CD4-positive, alpha-beta T cell treated with Interleukin-6 at 100 ng/mL for 8 hours (primary cell): ENCODE data around the gene USF1.
"Not testable (repeated sequence)": the region's sequence is repeated elsewhere in the genome, so short reads cannot be mapped to it uniquely, and the experiment has no call there.

Experiments
- DNase-seq: peaks from one replicate; pipeline ENCODE4 v3.0.0-alpha.2; 2020; ENCODE audit warnings: mixed read lengths, low spot score

Gene USF1

DNA sequence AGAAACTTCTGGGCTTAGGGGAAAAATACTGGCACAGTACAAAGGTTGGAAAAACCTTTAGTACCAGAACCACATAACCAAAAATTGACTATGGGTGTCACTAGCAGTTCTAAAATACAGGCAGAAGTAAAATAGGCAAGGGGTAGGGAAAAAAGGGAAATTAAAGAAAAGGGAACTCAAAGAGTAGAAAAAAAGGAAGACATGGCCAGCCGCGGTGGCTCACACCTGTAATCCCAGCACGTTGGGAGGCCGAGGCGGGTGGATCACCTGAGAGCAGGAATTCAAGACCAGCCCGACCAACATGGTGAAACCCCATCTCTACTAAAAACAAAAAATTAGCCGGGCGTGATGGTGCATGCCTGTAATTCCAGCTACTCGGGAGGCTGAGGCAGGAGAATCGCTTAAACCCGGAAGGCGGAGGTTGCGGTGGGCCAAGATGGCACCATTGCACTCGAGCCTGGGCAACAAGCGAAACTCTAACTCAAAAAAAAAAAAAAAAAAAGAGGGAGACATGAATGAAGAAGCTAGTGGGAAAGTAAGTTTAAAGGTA, 26.6 kb downstream of the USF1 start:
- DNase-seq: not testable (repeated sequence)

- no peak for DNase-seq
Measured at GRCh38 chr1:161018631-161018930, 27.2 kb downstream of the USF1 start.

DNA sequence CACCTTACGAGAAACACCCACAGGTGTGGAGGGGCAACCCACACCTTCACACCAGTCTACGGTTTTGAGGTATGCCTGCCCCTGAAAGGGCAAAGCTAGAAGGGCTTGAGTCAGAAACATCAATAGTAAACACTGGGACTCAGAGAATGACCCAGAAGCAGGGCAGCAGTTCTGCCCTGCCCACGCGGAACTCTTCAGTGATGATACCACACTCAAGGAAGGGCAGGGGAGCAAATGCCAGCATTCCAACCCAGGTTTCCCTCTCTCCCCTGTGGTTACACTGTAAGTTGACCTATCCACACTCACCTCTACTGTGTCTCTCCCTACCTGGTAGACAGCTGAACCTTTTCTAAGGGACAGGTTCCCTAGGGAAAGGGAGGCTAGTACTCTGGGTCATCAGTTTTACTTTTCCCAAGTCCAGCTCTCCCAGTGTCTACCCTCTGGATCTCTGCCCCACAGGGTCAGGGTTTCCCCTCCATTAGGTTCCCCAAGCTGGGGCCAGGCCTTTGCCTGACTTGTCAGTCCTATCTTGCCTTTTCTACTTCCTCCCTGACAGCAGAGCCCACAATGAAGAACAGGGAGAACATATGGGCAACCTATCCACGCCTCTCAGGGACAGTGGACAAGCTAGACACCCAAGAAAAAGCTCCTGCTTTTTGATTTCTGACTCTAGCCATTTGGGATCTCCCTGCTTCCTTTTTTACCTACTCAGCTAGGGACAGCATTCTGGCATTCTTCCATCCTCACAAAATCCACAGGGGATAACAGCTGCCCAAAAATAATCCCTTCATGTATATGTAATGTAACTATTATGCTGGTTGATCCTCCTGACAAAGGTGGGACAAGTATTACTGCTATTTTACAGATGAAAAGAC, 27.8 kb downstream of the USF1 start:
- DNase-seq: no peak

DNA sequence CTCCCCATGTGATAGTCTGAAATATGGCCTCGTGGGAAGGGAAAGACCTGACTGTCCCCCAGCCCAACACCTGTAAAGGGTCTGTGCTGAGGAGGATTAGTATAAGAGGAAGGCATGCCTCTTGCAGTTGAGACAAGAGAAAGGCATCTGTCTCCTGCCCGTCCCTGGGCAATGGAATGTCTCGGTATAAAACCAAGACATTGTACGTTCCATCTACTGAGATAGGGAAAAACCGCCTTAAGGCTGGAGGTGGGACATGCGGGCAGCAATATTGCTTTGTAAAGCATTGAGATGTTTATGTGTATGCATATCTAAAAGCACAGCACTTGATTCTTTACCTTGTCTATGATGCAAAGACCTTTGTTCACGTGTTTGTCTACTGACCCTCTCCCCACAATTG, 28.6 kb downstream of the USF1 start:
- not testable (repeated sequence) for DNase-seq

- DNase-seq: not testable (repeated sequence)
Measured at GRCh38 chr1:161016683-161017082, 29.1 kb downstream of the USF1 start.

DNA sequence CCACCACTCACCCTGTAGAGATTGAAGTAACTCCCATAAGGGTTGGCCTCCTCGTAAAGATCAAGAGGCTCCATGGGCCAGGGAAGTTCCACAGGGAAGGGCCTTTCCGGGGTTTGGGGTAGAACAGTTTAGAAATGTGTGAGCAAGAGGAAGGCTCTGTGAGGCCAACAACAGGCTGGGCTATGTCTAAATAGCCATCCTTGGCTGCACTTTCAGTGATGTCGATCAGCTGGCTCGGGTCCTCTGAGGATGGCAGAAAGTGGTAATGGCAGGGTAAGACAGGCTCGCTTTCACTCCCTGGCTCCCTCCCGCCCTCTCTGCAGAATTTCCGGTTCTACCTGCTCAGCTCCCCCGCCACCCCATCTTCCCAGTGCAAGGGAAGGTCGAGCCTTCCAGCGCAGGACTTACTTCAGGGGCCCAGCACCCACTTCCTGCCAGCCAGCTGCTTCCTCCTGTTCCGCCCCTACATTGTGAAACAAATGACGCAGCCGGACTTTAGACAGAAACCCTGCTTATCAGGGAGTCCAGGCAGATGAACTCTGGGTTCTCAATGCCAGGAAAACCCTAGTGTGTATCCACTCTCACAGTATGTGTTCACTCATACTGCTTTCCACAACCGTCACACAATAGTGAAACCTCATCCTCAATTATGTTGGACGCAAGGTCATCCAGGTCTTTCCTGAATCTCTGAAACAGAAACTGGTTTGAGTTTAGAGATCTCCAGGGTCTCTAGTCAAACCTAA, 32.1 kb downstream of the USF1 start:
- peak; percentile 75 for DNase-seq

- no peak for DNase-seq
Measured at GRCh38 chr1:161013131-161013487, 32.7 kb downstream of the USF1 start.

GRCh38 chr1:161012420-161012819, 33.4 kb downstream of the USF1 start:
- DNase-seq: no peak

- DNase-seq: no peak
Measured at GRCh38 chr1:161009602-161010211, 36.1 kb downstream of the USF1 start.

DNA sequence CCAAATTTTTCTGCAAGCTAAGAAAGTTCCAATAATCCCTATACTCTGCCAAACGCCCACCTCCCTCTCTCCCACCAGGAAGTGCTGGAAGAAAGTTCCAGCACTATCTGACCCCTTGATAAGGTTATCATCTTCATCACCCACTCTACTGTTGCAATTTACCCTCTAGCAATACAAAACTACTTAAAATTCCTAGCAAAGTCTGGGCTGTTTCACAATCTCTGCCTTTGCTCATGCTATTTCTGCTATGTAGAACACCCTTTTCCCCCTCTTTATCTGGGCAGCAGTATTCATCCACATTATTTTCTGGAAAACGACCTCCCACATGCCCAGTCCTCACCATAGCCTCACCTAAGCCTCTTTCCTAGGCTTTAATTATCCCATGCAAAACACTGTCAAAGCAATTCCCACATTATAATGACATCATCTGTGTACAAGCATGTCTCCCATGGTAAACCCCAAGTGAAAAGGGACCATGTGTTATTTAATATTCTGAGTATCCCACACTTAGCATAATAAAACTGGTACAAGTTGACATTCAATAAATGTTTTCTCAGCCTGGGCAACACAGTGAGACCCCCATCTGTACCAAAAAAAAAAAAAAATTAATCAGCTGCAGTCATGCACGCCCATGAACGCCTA, 36.8 kb downstream of the USF1 start:
- no peak for DNase-seq

- DNase-seq: no peak
Measured at GRCh38 chr1:161007369-161007768, 38.4 kb downstream of the USF1 start.

GRCh38 chr1:161006563-161006962, 39.2 kb downstream of the USF1 start:
- no peak for DNase-seq

DNA sequence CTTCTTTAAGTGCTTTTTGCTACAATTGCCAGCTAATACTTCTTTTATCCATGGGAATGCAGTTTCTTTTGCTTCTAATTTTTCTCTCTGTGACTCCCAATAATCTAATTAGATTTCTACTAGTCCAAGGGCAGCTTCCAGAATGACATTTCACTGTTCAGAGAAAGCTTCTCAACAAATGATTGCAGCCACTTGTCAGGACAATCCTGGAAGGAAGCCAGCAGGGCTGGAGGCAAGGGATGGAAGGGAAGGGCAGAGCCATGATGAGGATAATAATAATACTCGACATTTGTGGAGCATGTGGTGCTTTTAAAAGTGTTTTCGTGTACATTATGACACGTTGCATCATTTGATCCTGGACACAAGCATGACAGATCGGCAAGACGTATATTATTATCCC, 44.3 kb downstream of the USF1 start:
- no peak for DNase-seq

DNA sequence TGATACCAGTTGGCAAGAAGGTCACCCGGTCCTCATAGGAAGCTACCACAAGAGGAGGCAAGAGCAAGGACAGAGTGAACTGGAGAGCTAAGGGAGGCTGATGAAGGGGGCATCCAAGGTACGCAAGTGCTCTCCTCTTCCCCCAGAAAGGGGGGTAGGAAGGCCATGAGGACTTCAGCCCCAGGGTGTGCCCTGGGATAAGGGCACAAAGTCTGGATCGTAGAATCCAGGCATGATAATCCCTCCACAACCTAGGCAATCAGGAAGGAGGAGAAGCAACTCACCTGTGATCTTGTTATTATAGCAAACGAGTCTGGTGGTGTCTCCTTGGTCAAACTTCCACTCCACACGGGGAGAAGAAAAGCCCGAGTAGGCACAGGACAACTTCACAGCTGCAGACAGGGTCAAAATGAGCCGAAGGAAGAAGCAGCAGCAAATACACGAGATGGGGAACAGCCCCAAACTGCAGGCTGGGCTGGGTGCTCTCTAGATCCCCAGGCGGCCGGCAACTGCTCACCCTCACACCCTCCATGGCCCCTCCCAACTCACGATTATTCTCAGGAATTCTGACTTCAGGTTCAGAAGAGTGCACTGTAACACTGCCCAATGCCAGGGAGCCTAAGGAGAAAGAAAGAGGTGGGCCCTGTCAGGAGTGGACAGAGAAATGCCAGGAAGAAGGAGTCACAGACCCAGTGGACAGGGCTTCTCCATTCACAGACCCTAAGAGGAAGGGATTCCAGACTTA, 44.9 kb downstream of the USF1 start:
- no peak for DNase-seq

DNA sequence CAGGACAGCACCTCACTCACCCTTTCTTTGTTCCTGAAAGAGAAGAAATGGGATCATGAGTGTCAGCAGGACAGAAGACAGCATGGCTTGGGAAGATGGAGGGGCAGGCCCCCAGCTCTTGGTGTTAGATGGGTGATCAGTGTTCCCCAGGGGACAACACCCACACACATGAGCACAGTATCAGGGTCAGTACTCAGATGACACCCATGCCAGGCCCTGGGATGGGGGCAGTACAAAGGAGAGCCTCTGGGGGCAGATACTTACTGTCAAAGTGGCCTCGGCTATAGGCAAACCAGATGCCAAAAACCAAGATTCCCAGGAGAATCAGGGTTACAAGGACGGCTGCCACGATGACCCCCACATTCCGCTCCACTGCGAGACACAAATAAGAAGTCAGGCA, 46.4 kb downstream of the USF1 start:
- no peak for DNase-seq

- DNase-seq: peak; percentile 51
Measured at GRCh38 chr1:160997323-160998038, 48.3 kb downstream of the USF1 start.

DNA sequence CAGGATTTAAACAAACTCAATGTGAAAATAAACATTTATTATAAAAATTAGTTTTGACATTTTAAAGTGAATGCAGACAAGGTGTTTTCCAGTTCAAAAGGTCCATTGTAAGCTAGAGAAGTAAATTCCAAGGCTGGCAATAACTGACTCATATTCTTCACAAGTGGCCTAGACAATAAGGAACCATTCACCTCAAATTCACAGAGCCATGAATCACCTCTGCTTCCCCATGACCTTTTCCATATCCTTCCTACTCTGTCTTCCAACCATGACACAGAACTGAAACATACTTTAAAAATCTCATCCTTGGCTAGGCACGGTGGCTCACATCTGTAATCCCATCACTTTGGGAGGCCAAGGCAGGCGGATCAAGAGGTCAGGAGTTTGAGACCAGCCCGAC, 49.6 kb downstream of the USF1 start:
- no peak for DNase-seq

GRCh38 chr1:160993544-160994193, 52.1 kb downstream of the USF1 start:
- no peak for DNase-seq

GRCh38 chr1:160992036-160992435, 53.7 kb downstream of the USF1 start:
- not testable (repeated sequence) for DNase-seq
